BJ (cell line): ENCODE data around the gene RASGEF1C. TPM values are rescaled to one million over a fixed set of nuclear protein-coding genes. Genes with fewer than 3 reads are reported as not detected.

Source experiments
- CTCF ChIA-PET: fragments of 350-600 bp; formaldehyde crosslinking; extraction: SDS; loops from one replicate; lab custom pipeline; 2021; ENCODE audit warnings: antibody characterized with exemption, inconsistent platforms; lab: Yijun Ruan, JAX
- POLR2A ChIA-PET: fragments of 300-600 bp; sonication (Branson Sonifier 250); formaldehyde crosslinking; extraction: SDS; loops from one replicate; lab custom pipeline; 2021; ENCODE audit warnings: antibody characterized with exemption; lab: Charles Lee
- DNase-seq: peaks from one replicate; pipeline ENCODE4 v3.0.0-alpha.2; 2011; ENCODE audit warnings: low read depth
- H3K27me3 ChIP-seq: 2 replicates; pipeline ENCODE4 v1.6.0; 2011; ENCODE audit warnings: low read length; ENCODE audit not compliant: control insufficient read depth, insufficient read depth
- H3K36me3 ChIP-seq: 2 replicates; pipeline ENCODE4 v1.5.1; 2011; ENCODE audit warnings: low read length; ENCODE audit not compliant: control insufficient read depth, insufficient read depth
- H3K4me3 ChIP-seq: 2 replicates; pipeline ENCODE4 v1.5.1; 2011; ENCODE audit warnings: low read depth, mild to moderate bottlenecking, control low read depth, low read length
- polyA plus RNA-seq: library from polyadenylated mRNA; depleted of rRNA; stranded (reverse); fragments of >200 nt; gene quantifications from 2 replicates; pipeline ENCODE4 v1.2.3, GENCODE V29; 2011
- TF ChIP-seq, protein P1 (sequence below): IDR thresholded peaks from 2 replicates; pipeline ENCODE4 v1.5.1; 2011; ENCODE audit warnings: low read depth, mild to moderate bottlenecking, control low read depth, inconsistent platforms, low read length, moderate library complexity; ENCODE audit not compliant: insufficient read depth

The RASGEF1C gene
- polyA plus RNA-seq, 1 experiment, result not detected

- ChIA-PET POLR2A (no interaction called here), CTCF (no interaction called here)
- TF ChIP-seq, protein P1, sequence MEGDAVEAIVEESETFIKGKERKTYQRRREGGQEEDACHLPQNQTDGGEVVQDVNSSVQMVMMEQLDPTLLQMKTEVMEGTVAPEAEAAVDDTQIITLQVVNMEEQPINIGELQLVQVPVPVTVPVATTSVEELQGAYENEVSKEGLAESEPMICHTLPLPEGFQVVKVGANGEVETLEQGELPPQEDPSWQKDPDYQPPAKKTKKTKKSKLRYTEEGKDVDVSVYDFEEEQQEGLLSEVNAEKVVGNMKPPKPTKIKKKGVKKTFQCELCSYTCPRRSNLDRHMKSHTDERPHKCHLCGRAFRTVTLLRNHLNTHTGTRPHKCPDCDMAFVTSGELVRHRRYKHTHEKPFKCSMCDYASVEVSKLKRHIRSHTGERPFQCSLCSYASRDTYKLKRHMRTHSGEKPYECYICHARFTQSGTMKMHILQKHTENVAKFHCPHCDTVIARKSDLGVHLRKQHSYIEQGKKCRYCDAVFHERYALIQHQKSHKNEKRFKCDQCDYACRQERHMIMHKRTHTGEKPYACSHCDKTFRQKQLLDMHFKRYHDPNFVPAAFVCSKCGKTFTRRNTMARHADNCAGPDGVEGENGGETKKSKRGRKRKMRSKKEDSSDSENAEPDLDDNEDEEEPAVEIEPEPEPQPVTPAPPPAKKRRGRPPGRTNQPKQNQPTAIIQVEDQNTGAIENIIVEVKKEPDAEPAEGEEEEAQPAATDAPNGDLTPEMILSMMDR, result no peak
- Histone ChIP-seq H3K36me3 (no peaks in the 10 kb centered on the region), H3K4me3 (no peak overlapping the region), H3K27me3 (no peaks in the 10 kb centered on the region)
- DNase-seq, result no peak
Measured at GRCh38 chr5:180162304-180162661, 46.7 kb downstream of the RASGEF1C start.

DNA sequence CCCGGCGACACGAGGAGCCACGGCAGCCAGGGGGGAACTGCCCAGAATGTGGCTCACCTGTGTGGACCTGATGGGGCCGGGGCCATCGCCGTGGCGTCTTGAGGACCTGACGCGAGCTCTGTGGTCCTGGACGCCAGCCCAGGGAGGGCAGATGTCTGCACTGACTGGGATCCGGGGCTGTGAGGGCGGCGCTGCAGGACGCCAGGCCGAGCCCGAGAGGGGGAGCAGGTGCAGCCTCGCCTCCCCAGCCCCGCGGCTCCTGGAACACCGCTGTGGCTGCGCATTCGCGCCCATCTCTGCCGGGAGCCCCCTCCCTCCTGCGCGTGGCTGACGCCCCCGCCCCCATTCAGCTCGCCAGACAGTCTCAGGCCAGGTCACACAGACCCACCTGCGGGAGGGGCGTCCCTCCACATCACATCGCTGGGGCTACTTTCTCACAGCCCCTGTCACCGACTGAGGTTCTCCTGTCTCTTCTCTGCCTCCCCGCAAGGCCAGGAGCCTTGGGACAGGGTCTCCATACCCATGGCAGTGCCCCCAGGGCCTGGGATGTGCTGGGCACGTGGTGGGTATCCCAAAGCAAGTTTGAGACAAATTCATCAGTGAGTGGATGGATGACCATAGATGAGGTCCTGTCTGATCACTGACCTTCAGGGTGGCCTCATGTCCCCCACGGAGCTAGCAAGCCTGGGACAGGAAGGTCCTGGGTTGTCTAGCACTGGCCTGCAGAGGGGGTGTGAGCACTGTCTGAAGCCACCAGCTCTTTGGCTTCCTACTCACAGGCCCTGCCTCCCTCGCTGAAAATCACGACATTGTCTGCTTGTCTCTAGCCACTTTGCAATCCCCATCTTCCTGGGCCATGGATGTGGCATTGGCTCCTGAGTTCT is 47.3 kb downstream of the RASGEF1C start:
- POLR2A ChIA-PET, result no interaction called here
- CTCF ChIA-PET, result no interaction called here

GRCh38 chr5:180160789-180161188 is 48.2 kb downstream of the RASGEF1C start:
- CTCF ChIA-PET, result no interaction called here

More for the DNA sequence above, 47.3 kb downstream of the RASGEF1C start:
- TF ChIP-seq, protein P1, result no peak
- no peak overlapping the region for H3K4me3 ChIP-seq
- no peak for DNase-seq
- H3K27me3 ChIP-seq, result no peaks in the 10 kb centered on the region
- H3K36me3 ChIP-seq, result no peaks in the 10 kb centered on the region

DNA sequence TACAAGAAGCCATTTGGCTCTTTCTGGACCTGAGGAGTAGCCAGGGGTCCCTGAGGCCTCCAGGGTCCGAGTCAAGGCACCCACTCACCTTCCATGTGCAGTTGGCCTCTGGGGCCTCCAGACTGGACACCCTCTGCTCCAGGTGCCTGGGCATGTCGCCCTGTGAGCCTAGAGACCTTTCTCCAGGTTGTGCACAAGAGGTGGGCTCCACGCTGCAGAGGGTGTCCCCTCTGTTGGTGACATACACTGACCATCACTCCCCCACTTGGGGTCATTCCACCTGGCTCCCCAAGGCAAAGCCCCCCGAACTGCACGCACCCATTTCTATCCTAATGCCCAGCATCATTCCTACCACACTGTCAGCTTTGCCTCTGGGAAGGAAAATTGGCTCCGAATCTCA is 48.8 kb downstream of the RASGEF1C start:
- CTCF ChIA-PET, result interaction anchor here (0.6 kb wide), 1 partner anchor 166 kb away, joined by 3 read pairs; no protein-coding TSS in a partner anchor
- POLR2A ChIA-PET, result no interaction called here
- Histone ChIP-seq H3K4me3 (no peak overlapping the region), H3K27me3 (no peaks in the 10 kb centered on the region), H3K36me3 (no peaks in the 10 kb centered on the region)
- no peak for DNase-seq
- TF ChIP-seq, protein P1, result no peak

More at GRCh38 chr5:180160789-180161188, 48.2 kb downstream of the RASGEF1C start:
- Histone ChIP-seq H3K27me3 (no peaks in the 10 kb centered on the region), H3K4me3 (no peak overlapping the region), H3K36me3 (no peaks in the 10 kb centered on the region)
- POLR2A ChIA-PET, result no interaction called here
- TF ChIP-seq, protein P1, result no peak
- no peak for DNase-seq

DNA sequence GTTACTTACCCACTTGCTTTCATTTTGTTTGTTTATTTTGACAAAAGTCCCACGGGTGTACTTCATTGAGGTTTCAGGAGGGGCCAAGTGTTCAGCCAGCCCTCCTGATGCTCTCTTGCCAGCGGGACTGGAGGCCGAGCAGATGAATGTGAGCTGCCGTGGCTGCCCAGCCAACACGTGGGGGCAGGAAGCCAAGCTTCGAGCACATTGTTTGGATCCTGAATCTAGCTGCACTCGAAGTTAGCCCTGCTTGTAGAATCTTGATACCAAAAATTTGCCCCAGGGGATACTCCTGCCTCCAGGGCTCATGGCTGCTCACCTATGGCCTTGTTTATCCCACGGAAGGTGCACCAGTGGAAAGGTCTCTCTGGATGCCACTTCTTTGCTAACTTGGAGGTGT is 49.3 kb downstream of the RASGEF1C start:
- no peak for DNase-seq
- ChIA-PET POLR2A (no interaction called here), CTCF (interaction anchor here (0.6 kb wide), 1 partner anchor 165 kb away, joined by 3 read pairs; no protein-coding TSS in a partner anchor)
- H3K4me3 ChIP-seq, result no peak overlapping the region
- no peaks in the 10 kb centered on the region for H3K27me3 ChIP-seq
- TF ChIP-seq, protein P1, result no peak
- no peaks in the 10 kb centered on the region for H3K36me3 ChIP-seq
